ENCODE measurements around the gene COPZ2. TPM values are rescaled to one million over a fixed set of nuclear protein-coding genes. Genes with fewer than 3 reads are reported as not detected.
"Not testable (repeated sequence)": the region's sequence is repeated elsewhere in the genome, so short reads cannot be mapped to it uniquely, and the experiment has no call there.

The COPZ2 gene
- total RNA-seq, 1 donor from 2014 or later = 78.6 TPM

GRCh38 chr17:47994724-47995123, 42.9 kb downstream of the COPZ2 start:
- DNase-seq (ENCODE audit: low spot score) = no peak
- intact Hi-C loops (cut with DNase I) = no loop called here

GRCh38 chr17:47993964-47994363, 43.6 kb downstream of the COPZ2 start:
- intact Hi-C loops (cut with DNase I) = no loop called here
- DNase-seq (ENCODE audit: low spot score) = no peak

DNA sequence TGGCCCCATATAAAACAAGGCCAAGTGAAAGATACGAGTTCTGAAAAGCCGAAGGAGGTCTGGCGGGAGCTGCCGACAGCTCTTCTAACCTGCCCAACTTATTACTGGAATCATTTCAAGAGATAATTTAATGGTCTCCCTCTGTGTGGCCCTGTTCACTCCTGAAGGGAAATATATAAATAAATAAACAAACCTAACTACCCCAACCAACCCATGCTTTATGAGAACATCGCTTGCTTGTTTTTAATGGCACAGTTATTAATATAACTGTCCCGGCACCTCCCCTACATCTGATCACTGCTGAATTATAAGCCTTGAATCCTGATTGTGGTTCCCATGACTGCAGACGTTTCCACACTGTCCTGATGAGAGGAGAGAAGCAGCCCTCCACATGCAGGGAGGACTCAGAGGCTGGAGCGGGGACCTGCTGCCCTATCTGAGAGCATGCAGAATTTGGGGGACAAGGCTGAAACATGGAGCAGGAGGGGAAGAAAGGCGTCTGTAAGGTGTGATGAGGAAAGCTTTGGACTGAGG, 44.5 kb downstream of the COPZ2 start:
- no peak for DNase-seq (ENCODE audit: low spot score)
- intact Hi-C loops (cut with DNase I) = no loop called here

DNA sequence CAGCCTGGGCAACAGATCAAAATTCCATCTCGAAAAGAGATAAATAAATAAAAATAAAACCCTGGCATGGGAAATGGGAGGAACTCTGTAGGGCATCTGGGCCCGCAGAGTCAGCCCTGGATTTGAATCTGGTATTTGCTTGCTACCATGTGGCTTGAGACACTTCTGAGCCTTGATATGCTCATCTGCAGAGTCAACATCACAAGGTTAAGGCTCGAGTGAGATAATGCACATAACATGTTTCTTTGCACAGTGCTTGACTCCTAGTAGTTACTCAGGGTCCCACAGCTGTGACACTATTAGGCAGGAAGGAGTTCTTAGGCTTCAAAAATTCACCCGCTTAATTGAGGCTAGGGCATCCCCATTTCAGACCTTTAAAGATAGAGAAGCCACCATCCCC, 45.4 kb downstream of the COPZ2 start:
- intact Hi-C loops (cut with DNase I) = no loop called here
- DNase-seq (ENCODE audit: low spot score) = no peak

DNA sequence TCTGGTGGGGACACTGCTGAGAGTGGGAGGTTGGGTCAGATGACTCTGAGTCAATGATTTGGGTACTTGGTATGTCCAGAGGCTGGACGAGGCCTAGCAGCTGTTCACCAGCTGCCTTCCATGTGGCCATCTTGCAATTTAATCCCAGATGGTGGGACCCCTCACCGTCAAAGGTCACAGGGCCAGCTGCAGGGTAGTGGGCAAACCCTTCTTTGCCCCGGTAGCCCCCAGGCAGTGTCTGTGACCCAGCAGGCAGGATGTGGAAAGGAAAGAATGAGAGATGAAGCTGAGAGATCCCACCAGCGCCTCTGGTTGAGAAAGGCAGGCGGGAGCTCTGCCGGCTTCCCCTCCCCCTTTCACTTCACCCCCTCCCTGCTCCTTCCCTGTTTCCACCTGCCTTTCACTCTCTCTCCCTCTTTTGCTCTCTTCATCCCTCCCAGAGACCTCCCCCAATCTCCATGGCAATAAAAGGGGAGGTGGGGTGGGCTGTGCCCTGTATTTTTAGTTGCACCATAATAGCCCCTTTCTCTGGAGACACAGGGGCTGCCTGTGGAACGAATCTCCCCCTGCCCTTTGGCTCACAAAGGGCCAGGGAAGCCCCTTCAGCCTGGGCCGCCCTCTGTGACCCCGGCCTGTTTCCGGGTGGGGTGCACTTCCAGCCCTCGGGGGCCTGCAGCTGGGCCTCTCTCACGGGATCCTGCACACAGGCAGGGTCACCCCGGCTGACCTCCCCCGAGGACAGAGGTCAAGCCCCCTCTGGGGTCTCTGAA, 46.5 kb downstream of the COPZ2 start:
- intact Hi-C loops (cut with DNase I) = no loop called here
- DNase-seq (ENCODE audit: low spot score) = no peak

- intact Hi-C loops (cut with DNase I) = no loop called here
- no peak for DNase-seq (ENCODE audit: low spot score)
Measured at GRCh38 chr17:47989700-47990099, 47.9 kb downstream of the COPZ2 start.

GRCh38 chr17:47989159-47989558, 48.4 kb downstream of the COPZ2 start:
- no peak for DNase-seq (ENCODE audit: low spot score)
- intact Hi-C loops (cut with DNase I) = no loop called here

DNA sequence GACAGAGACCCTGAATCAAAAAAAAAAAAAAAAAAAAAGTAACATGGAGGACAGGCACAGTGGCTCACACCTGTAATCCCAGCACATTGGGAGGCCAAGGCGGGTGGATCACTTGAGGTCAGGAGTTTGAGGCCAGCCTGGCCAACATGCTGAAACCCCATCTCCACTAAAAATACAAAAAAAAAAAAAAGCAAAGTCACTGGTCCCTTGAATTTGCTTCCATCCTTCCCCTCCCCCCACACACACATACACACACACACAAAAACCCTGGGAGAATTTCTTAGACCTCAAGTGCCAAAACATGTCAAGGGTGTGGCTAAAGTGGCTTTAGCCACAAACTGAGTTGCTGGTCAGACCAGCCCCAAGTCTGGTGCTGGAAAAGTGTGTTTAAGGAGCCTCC, 49.2 kb downstream of the COPZ2 start:
- DNase-seq (ENCODE audit: low spot score); intact Hi-C loops (cut with DNase I): not testable (repeated sequence)

DNA sequence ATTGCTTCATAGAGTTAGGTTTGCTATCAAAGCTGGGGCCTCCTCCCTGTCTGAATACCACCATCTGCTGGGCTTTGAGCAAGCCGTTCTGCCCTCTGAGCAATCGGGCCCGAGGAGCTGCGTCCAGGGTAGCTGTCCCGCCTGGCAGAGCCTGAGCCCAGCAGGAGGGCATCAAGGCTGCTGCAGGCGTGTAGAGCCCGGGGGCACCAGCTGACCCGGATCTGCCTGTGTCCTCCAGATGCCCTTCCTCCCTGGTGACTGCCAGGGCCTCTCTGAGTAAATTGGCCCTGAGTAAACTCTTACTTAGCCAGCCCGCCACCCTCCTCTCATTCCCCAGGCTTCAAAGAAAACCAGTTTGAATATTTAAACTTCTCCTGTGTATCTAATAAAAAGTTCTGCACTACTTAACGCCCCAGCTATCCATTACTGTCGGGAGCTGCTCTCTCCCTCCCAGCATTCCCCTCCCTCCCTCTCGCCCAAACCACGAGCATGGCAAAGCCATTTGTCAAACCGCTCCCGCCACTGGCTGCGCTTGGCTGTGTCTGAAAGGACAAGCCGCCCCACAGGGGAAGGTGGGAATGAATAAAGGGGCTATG, 50.3 kb downstream of the COPZ2 start:
- intact Hi-C loops (cut with DNase I) = no loop called here
- DNase-seq (ENCODE audit: low spot score) = no peak

GRCh38 chr17:47986520-47986919, 51.1 kb downstream of the COPZ2 start:
- DNase-seq (ENCODE audit: low spot score) = no peak

GRCh38 chr17:47983492-47984223, 53.9 kb downstream of the COPZ2 start:
- DNase-seq (ENCODE audit: low spot score) = no peak
- intact Hi-C loops (cut with DNase I) = no loop called here

More at GRCh38 chr17:47986520-47986919, 51.1 kb downstream of the COPZ2 start:
- intact Hi-C loops (cut with DNase I) = no loop called here

- intact Hi-C loops (cut with DNase I) = no loop called here
Measured at GRCh38 chr17:47982645-47983390, 54.8 kb downstream of the COPZ2 start.

DNA sequence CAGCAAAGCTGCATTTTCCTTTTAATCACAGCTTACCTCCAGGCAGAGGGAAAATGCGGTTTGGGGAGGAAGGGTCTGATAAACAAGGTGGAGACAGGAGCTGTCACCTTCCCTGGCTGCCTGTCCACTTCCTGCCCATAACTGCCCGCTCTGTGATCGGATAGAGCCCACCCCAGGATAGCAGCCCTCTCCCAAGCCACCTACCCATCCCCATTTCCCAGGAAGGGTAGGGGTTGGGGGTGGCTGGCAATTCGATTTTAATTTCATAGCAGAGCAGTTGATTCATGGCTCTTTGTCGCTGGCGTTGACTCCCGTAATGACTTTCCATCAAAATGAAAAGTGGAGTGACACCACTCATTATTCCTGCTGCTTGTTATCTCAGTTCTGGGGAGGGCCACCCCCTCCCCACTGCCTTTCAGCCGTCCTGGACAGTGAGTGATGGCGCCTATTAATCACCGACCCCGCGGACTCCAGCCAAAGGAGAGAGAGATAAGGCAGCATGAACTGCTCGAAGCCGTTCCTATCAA, 55.4 kb downstream of the COPZ2 start:
- intact Hi-C loops (cut with DNase I) = no loop called here
- DNase-seq (ENCODE audit: low spot score) = no peak

More at GRCh38 chr17:47982645-47983390, 54.8 kb downstream of the COPZ2 start:
- no peak for DNase-seq (ENCODE audit: low spot score)

- intact Hi-C loops (cut with DNase I) = no loop called here
- no peak for DNase-seq (ENCODE audit: low spot score)
Measured at GRCh38 chr17:47981462-47981861, 56.1 kb downstream of the COPZ2 start.

DNA sequence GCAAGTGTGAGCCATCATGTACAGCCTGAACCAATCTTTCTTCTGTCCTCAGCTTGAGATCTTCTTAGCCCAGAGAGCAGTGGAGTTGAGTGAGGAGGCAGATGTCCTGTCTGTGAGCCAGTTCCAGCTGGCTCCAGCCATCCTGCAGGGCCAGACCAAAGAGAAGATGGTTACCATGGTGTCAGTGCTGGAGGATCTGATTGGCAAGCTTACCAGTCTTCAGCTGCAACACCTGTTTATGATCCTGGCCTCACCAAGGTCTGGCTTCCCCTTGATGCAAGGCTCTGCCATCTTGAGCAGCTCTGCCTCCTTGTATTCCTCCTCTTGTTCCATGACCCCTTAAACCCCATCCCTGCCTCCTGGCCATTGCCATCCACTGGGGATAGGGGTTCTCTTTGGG, 57.1 kb downstream of the COPZ2 start:
- DNase-seq (ENCODE audit: low spot score) = no peak
- intact Hi-C loops (cut with DNase I) = no loop called here

- intact Hi-C loops (cut with DNase I) = loop anchor here (2.0 kb wide), 1 partner anchor 40 kb away; no protein-coding TSS in a partner anchor
- DNase-seq (ENCODE audit: low spot score) = no peak
Measured at GRCh38 chr17:47978324-47978723, 59.3 kb downstream of the COPZ2 start.

All from cardiac septum (tissue), 1 donor.